ENCODE results near the gene VAV3. TPM values are rescaled to one million over a fixed set of nuclear protein-coding genes. Genes with fewer than 3 reads are reported as not detected.
A peak's percentile ranks its signal among the peaks of the same experiment; 100 is the strongest.

The VAV3 gene
- total RNA-seq, 2 donors from 2014 or later = 11.6 to 14.1 TPM

- Mint-ChIP-seq H3K27ac (no peak overlapping the region), H3K36me3 (no peaks in the 10 kb centered on the region), H3K4me1 (ENCODE audit: low read depth in 2 of 2) (no peaks in the 10 kb centered on the region), H3K9me3 (no peaks in the 10 kb centered on the region), H3K4me3 (no peak overlapping the region), H3K27me3 (peaks cover 0 to 7% of the 10 kb centered on the region in 2 donors)
- ATAC-seq = no peak
- DNase-seq (ENCODE audit: low spot score) = no peak
Observed at GRCh38 chr1:107555578-107555977, 409.4 kb downstream of the VAV3 start.

GRCh38 chr1:107552781-107553180 is 412.2 kb downstream of the VAV3 start:
- no peak for ATAC-seq
- H3K4me1 Mint-ChIP-seq (ENCODE audit: low read depth in 2 of 2) = no peaks in the 10 kb centered on the region
- H3K27me3 Mint-ChIP-seq = peaks cover 0 to 7% of the 10 kb centered on the region in 2 donors
- H3K9me3 Mint-ChIP-seq = no peaks in the 10 kb centered on the region
- H3K4me3 Mint-ChIP-seq = no peak overlapping the region
- DNase-seq (ENCODE audit: low spot score) = no peak
- H3K36me3 Mint-ChIP-seq = no peaks in the 10 kb centered on the region
- H3K27ac Mint-ChIP-seq = no peak overlapping the region

DNA sequence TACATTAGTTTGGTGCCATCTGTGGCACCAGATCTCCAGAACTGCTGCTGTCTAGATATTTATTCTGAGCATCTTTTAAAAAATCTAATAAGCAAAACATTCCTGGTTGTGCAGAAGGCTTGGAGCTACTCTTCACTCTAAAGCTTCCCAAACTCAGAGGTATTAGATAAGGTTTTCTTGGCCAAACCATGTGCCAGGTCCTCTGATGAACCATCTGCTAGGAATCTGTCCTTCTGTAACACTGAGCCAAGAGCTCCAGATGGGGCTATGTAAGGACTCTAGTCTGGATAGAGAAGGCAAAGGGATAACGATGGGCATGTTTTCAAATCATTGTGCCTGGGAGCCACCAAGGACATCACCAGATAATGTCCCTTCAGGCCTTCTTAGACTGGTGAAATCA is 413.5 kb downstream of the VAV3 start:
- Mint-ChIP-seq H3K4me1 (ENCODE audit: low read depth in 2 of 2) (no peaks in the 10 kb centered on the region), H3K27me3 (peaks cover 0 to 7% of the 10 kb centered on the region in 2 donors), H3K27ac (no peak overlapping the region), H3K36me3 (no peaks in the 10 kb centered on the region), H3K9me3 (no peaks in the 10 kb centered on the region), H3K4me3 (no peak overlapping the region)
- ATAC-seq (no peak), DNase-seq (ENCODE audit: low spot score) (no peak)

GRCh38 chr1:107550358-107550757 is 414.6 kb downstream of the VAV3 start:
- ATAC-seq (no peak), DNase-seq (ENCODE audit: low spot score) (no peak)
- H3K4me3 Mint-ChIP-seq = no peak overlapping the region
- H3K27ac Mint-ChIP-seq = no peak overlapping the region
- H3K36me3 Mint-ChIP-seq = no peaks in the 10 kb centered on the region
- H3K9me3 Mint-ChIP-seq = no peaks in the 10 kb centered on the region
- H3K4me1 Mint-ChIP-seq (ENCODE audit: low read depth in 2 of 2) = no peaks in the 10 kb centered on the region
- peaks cover 0 to 7% of the 10 kb centered on the region in 2 donors for H3K27me3 Mint-ChIP-seq

DNA sequence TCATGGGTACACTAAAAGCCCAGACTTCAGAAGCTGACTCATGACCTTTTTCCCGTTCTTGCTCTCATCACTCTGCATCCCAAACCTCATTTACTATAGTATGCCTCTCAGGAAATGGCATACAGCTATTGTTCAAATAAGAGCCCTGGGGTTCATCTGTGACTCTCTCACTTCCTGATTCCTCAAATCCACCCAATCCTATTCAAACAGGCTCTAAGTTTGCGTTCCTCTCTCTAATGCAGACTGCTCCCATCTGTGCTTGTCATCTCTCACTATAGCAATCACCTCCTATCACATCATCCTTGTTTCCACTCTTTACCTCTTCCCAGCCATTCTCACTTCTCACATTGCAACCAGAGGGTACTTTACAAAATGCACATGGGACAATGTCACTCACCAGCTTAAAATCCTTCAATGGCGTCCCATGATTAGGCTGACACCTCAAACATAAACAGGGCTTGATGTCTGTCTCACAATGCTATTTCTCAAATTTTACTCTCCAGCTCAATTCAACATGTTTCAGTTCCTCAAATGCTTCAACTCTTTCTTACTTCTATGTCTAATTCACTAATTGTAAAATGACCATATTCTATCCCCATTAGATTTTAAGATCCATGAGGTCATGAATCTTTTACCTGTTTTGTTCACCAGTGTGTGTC is 415.7 kb downstream of the VAV3 start:
- Mint-ChIP-seq H3K27me3 (peaks cover 0 to 3% of the 10 kb centered on the region in 2 donors), H3K4me1 (ENCODE audit: low read depth in 2 of 2) (no peaks in the 10 kb centered on the region), H3K36me3 (no peaks in the 10 kb centered on the region), H3K9me3 (no peaks in the 10 kb centered on the region), H3K4me3 (no peak overlapping the region), H3K27ac (no peak overlapping the region)
- DNase-seq (ENCODE audit: low spot score) (no peak), ATAC-seq (no peak)

- ATAC-seq (no peak), DNase-seq (ENCODE audit: low spot score) (no peak)
- Mint-ChIP-seq H3K27me3 (no peaks in the 10 kb centered on the region), H3K9me3 (no peaks in the 10 kb centered on the region), H3K4me3 (no peak overlapping the region), H3K36me3 (no peaks in the 10 kb centered on the region), H3K27ac (no peak overlapping the region), H3K4me1 (ENCODE audit: low read depth in 2 of 2) (no peaks in the 10 kb centered on the region)
Observed at GRCh38 chr1:107548276-107548675, 416.7 kb downstream of the VAV3 start.

GRCh38 chr1:107547363-107548155 is 417.4 kb downstream of the VAV3 start:
- H3K4me3 Mint-ChIP-seq = no peak overlapping the region
- DNase-seq (ENCODE audit: low spot score) (no peak), ATAC-seq (no peak)
- H3K36me3 Mint-ChIP-seq = no peaks in the 10 kb centered on the region
- peaks cover 2 to 4% of the 10 kb centered on the region in 2 donors for H3K27me3 Mint-ChIP-seq
- no peaks in the 10 kb centered on the region for H3K4me1 Mint-ChIP-seq (ENCODE audit: low read depth in 2 of 2)
- H3K9me3 Mint-ChIP-seq = no peaks in the 10 kb centered on the region
- no peak overlapping the region for H3K27ac Mint-ChIP-seq

DNA sequence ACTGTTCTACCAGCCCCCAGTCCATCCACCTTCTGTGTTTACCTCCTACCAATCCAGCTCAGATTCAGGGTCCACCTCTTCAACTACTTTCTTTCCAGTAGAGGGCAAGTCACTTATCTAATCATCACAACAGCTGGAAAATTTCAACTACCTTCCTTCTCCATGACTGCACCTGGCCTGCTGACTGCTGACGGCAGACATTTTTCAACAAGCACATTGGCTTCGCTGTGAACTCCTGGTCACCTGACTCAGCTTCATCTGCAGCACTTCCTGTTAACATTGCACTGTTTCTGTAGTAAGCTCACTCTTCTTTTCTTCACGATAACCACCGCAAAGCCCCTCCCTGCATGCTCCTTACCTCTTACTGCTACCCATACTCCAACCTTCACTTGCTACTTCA is 418.4 kb downstream of the VAV3 start:
- no peak overlapping the region for H3K4me3 Mint-ChIP-seq
- no peaks in the 10 kb centered on the region for H3K36me3 Mint-ChIP-seq
- H3K4me1 Mint-ChIP-seq (ENCODE audit: low read depth in 2 of 2) = no peaks in the 10 kb centered on the region
- no peak overlapping the region for H3K27ac Mint-ChIP-seq
- H3K9me3 Mint-ChIP-seq = no peaks in the 10 kb centered on the region
- H3K27me3 Mint-ChIP-seq = peaks cover 2 to 7% of the 10 kb centered on the region in 2 donors
- DNase-seq (ENCODE audit: low spot score) (no peak), ATAC-seq (no peak)

DNA sequence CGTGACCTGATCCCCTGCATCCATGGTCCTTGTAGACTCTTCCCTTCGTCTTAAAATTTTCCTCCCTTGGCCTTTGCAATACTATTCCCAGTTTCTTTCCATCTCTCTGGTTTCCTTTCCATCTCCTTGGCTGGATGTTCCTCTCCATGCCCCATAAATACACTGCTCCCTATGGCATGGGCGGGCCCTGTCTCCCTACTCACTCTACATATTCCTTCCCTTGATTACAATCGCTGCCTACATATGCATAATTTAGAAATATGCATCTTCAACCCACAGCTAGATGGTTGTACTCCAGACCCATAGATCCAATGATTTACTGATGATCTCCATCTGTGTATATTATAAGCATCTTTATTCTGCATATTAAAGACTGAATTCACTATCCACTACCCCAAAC is 419.1 kb downstream of the VAV3 start:
- no peak overlapping the region for H3K27ac Mint-ChIP-seq
- H3K4me1 Mint-ChIP-seq (ENCODE audit: low read depth in 2 of 2) = no peaks in the 10 kb centered on the region
- H3K27me3 Mint-ChIP-seq = peaks cover 5 to 13% of the 10 kb centered on the region in 2 donors
- ATAC-seq (no peak), DNase-seq (ENCODE audit: low spot score) (no peak)
- no peaks in the 10 kb centered on the region for H3K36me3 Mint-ChIP-seq
- H3K4me3 Mint-ChIP-seq = no peak overlapping the region
- no peaks in the 10 kb centered on the region for H3K9me3 Mint-ChIP-seq

DNA sequence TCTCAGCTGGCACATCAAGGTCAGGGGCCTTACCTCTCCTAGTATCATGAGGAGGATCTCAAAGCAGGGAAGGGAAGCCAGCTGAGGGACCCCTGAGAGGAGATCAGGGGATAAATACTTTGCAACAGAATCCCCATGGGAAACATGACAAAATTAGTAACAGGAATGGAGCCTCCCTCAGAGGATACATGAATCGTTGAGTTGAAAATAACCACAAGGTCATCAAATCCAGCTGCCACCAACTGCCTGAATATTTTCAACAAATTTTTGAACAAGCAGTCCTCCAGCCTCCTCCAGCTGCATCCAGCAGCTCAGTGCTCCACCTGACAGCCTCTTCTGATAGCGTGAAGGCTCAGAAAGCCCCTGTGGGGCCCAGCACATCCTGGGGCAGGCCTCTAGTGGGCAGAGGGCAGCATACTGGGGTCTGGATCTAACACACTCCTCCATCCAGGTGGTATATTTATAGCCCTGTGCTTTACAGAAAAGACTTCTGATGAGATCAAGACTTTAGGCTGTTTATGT is 419.9 kb downstream of the VAV3 start:
- ATAC-seq = peak in 1 of 2 donors; percentile 38
- Mint-ChIP-seq H3K9me3 (no peaks in the 10 kb centered on the region), H3K36me3 (no peaks in the 10 kb centered on the region), H3K4me1 (ENCODE audit: low read depth in 2 of 2) (no peaks in the 10 kb centered on the region), H3K27ac (no peak overlapping the region), H3K27me3 (peaks cover 9 to 20% of the 10 kb centered on the region in 2 donors), H3K4me3 (no peak overlapping the region)
- DNase-seq (ENCODE audit: low spot score) = no peak

DNA sequence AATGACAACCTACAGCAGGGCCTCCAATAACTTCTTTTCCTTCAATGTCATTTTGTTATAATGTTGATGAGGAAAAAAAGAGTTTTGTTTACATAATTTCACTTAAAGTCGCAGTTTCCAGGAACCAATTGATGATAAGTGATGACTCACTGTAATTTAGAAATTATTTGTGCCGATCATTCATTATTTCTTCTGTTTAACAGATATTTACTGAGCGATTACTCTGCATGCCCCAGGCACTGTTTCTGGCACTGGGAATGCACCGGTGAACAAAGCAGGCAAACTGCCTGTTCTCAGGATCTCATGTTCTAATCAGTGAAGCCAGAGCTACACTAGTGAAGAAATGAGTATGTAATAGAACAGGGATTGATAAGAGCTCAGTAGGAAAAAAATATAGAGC is 420.7 kb downstream of the VAV3 start:
- Mint-ChIP-seq H3K36me3 (no peaks in the 10 kb centered on the region), H3K4me1 (ENCODE audit: low read depth in 2 of 2) (no peaks in the 10 kb centered on the region), H3K4me3 (no peak overlapping the region), H3K27ac (no peak overlapping the region), H3K9me3 (no peaks in the 10 kb centered on the region), H3K27me3 (peaks cover 9 to 20% of the 10 kb centered on the region in 2 donors)
- DNase-seq (ENCODE audit: low spot score) (no peak), ATAC-seq (no peak)

GRCh38 chr1:107541412-107541811 is 423.6 kb downstream of the VAV3 start:
- no peak for DNase-seq (ENCODE audit: low spot score)
- Mint-ChIP-seq H3K4me3 (no peak overlapping the region), H3K27ac (no peak overlapping the region), H3K27me3 (peaks cover 14 to 32% of the 10 kb centered on the region in 2 donors), H3K36me3 (no peaks in the 10 kb centered on the region), H3K9me3 (no peaks in the 10 kb centered on the region), H3K4me1 (ENCODE audit: low read depth in 2 of 2) (no peaks in the 10 kb centered on the region)
- no peak for ATAC-seq

DNA sequence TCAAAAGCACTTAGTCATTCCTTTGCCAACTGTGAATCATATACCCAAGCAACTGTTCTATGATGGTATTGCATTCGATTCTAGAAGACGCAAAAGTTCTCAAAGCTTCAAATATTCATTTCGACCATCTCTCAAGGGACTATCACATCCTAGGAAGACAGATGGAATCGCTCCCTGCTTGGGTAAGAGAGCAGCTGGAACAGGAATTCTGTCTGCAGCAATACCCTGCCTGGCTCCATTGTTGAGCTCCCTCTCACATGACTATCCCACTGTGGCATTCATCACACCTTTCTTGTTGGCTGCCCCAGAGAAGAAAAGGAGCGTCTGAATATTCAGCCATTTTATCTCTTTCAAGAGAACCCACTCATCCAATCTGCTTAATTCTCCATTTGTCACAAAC is 426.5 kb downstream of the VAV3 start:
- no peak overlapping the region for H3K27ac Mint-ChIP-seq
- no peak overlapping the region for H3K4me3 Mint-ChIP-seq
- no peaks in the 10 kb centered on the region for H3K9me3 Mint-ChIP-seq

DNA sequence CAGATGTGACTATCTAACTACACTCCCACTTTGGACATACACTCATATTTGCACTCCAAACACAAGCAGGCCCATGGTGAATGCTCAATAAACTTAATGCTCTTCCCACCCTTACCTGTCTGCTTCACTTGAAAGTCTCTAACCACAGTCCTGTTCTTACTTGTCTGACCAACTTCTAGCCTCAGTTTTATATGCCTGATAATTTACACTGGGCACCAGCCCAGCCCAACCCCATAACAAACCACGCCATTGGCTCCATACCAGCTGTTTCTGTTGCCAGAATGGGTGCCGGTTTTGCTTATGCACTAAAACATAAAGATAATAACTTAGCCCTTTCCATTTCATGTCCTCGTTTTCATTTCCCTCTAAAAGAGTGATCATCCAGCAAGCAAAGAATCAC is 428.7 kb downstream of the VAV3 start:
- H3K36me3 Mint-ChIP-seq = no peaks in the 10 kb centered on the region
- DNase-seq (ENCODE audit: low spot score) = no peak
- no peak overlapping the region for H3K4me3 Mint-ChIP-seq
- H3K4me1 Mint-ChIP-seq (ENCODE audit: low read depth in 2 of 2) = no peaks in the 10 kb centered on the region
- no peak overlapping the region for H3K27ac Mint-ChIP-seq
- ATAC-seq = no peak
- H3K27me3 Mint-ChIP-seq = peaks cover 12 to 40% of the 10 kb centered on the region in 2 donors
- H3K9me3 Mint-ChIP-seq = no peaks in the 10 kb centered on the region

More for the DNA sequence above, 426.5 kb downstream of the VAV3 start:
- ATAC-seq (no peak), DNase-seq (ENCODE audit: low spot score) (no peak)
- H3K27me3 Mint-ChIP-seq = peaks cover 14 to 47% of the 10 kb centered on the region in 2 donors
- H3K4me1 Mint-ChIP-seq (ENCODE audit: low read depth in 2 of 2) = no peaks in the 10 kb centered on the region
- no peaks in the 10 kb centered on the region for H3K36me3 Mint-ChIP-seq

All from natural killer cell treated with Interleukin-12 subunit alpha and Interleukin-12 subunit beta and Interleukin-15 and Interleukin-18, amount 100 ng/mL, for 72 hours (primary cell).